Measurements from ENCODE around the gene TMEM219.
"Not testable (repeated sequence)": the region's sequence is repeated elsewhere in the genome, so short reads cannot be mapped to it uniquely, and the experiment has no call there.

TMEM219 gene, protein sequence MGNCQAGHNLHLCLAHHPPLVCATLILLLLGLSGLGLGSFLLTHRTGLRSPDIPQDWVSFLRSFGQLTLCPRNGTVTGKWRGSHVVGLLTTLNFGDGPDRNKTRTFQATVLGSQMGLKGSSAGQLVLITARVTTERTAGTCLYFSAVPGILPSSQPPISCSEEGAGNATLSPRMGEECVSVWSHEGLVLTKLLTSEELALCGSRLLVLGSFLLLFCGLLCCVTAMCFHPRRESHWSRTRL

DNA sequence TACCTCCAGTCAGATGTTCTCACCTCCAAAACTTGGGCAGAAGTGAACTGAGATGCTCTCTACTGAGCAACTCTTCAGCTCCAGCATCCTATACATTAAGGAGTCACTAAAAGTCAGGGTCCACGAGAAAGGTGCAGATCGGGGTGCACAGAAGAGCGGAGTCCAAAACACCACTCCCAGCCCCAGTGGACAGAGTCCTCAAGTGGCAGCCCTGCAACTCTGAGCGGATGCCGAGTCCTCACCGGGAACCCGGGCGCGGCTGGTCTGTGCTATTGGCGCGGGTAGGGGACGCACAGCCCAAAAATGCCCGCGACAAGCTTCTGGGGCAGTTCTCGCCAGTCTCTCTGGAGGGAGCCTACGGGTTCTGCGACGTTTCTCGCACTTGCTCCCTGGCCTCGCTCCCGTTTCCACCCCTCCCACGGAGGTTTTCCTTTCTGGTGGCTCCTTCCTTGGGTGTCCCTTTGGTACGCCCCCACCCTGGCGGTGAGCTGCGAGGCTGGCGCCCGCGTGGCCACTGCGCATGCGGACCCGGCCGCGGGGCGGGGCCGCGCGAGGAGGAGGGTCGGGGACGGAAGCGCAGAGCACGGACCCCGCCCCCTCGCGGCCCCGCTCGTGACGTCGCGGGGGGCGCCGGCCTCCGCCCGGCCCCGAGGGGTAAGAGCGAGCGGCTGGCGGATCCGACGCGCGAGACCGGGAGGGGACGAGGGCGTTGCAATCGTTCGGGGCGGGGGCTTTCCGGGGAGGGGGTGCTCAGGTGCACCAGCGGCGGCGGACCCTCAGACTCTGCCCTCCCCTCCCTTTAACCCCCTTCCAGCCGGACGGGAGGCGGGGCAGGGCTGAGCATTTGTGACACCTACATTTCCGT is at the start of gene TMEM219:
TSS of gene TMEM219 (plus strand) at position 601 of the 865 bp plus-strand sequence. CDS start 1,065 bp downstream, outside the sequence.
- DNase-seq = peak; percentile 95

DNA sequence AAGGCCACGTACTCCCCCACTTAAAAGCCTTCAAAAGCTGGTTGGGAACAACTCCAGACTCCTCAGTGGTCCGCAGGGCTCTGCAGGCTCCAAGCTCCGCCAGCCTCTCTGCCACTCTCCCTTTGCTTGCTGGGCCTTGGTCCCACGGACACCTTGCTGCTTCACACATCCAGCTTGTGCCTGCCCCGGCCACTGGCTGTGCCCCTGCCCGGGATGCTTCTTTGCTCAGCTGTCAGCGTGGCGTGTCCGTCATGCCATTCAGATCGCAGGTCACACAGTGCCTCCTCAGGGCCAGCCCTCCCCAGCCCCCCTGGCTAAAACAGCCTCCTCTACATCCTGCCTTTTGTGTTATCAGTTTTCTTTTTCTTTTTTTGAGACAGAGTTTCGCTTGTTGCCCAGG is 49.8 kb upstream of the TMEM219 start:
- DNase-seq = no peak

DNA sequence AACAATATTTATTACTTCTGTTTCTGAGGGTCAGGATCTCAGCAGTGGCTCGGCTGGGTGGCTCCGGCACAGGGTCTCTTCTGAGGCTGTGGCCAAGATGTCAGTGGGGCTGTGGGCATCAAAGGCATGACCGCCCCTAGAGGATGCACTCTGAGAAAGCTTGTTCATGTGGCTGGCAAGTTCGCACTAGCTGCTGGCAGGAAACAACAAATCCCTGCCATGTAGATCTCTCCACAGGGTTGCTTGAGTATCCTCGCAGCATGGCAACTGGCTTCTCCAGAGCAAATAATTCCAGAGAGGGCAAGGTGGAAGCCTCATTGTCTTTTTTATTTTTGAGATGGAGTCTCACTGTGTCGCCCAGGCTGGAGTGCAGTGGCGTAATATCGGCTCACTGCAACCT is 48.4 kb upstream of the TMEM219 start:
- DNase-seq = no peak

DNA sequence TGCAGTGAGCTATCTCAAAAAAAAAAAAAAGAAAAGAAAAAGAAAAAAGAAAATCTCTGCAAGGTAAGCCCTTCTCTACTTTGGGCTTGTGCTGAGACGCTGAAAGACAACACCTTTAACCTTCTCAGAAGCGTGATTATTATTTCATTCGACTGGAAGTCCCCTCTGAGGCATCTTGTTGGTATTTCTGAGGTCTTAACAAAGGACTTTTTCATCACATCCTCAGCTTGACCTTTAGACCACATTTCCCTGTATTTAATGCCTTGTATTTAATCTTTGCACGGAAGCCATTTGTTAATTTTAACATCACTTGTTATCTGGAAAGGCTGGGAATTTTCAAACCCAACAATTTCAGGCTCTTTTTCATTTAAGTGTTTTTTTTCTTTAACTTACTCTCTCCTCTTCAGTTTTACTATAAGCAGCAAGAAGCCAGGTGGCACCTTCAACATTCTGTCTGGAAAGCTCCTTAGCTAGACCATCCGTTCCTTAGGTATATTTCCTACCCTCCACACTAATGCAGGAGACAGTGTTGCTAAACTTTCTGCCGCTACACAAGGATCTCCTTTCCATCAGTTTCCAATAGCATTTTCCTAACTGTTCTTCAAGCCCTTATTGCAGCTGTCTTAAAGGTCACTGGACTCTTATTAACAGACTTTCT is 46.2 kb upstream of the TMEM219 start:
- DNase-seq = no peak

DNA sequence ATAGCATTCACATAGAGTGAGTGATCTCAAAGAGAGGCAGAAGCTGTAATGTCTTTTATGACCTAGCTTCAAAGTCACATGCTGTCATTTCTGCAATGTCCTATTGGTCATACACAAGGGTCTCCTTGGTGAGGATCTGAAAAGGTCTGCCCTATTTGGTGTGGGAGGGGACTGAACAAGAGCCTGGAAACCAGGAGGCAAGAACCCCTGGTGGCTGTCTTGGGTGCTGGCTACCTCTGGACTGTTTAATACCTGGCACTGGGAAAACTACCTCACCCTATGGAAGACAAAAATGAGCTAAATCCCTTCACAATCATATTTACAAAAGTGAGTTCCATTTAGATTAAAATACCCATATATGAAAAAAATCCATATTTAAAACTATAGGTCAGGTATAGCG is 44.9 kb upstream of the TMEM219 start:
- DNase-seq = no peak

DNA sequence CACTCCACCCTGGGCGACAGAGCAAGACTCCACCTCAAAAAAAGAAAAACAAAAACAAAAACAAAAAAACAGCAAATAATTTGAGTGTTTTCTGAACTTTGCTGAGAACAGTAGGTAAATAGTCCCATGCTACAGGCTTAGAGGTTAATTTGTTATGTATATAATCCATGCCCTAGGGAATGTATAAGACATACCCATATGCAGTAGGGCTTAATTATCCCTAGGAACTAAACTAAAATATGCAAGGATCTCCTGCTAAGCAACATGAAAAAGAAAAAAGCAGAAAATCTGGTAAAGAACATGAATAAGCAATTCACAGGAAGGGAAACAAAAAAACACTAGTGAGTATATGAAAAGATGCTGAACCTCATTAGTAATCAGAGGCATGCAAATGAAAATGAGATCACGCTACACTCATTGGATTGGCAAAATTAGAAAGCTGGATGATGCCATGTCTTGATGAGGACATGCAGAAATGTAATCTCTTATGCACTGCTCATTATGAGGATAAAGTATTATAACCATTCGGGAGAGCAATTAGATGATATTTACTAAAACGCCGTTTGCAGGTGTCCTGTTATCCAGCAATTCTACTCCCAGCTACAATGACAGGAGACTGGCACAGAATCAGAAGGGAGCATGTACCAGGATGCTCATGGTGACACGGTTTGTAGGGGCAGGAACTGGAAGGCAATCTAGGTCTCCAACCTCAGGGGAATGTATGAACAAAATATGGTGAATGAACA is 41.4 kb upstream of the TMEM219 start:
- DNase-seq = no peak

DNA sequence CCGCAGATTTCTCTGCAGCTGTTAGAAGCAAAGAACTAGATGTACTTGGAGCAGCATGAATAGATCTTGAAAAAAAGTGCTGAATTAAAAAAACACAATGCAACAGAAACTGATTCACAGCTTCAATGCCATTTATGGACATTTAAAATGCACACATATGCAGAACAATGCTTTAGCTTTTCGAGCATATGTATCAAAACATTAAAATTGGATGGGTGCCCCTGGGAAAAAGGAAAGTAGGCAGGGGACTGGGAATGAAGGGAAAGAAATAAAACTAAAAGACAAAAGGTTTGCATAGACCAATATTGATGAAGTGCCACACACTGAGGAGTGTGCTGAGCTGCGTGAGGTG is 40.9 kb upstream of the TMEM219 start:
- no peak for DNase-seq

DNA sequence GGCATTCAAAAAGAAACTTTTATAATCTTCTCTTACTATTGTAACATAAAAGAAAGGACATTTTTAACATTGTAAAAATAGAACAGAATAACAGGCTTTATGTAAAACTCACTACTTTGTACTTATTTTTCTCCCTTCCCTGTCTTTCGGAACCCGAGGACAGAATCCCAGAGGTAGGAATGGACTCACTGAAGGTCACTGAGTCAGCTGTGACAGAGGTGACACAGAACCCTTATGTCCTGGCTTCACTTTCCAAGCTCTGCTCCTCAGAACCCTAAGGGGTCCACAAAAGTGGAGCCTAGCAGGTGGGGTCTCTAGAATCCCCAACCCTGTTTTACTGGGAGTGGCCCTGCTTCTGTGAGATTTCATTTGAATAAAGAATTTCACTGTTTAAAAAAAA is 39.6 kb upstream of the TMEM219 start:
- no peak for DNase-seq

DNA sequence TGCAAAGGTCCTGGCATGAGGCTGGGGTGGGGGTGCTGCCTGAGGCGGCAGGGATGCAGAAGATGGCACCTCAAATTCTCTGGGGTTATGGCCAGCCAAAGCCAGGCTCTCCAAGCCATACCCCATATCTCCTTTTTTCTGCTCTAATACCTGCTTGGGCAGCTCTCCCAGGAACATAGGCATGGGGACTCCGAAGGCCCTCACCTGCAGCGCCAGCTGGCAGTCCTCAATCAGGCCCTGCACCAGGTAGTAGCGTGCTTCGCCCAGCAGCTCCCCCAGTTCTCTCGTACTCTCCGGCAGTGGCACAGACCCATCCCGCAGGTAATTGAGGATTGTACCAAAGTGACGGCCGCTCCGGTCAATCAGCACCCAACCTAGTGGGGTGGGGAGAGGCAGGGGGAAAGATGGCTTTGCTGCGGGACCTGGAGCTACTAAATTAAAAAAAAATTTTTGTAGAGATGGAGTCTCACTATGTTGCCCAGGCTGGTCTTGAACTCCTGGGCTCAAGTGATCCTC is 38.8 kb upstream of the TMEM219 start:
- DNase-seq = no peak

DNA sequence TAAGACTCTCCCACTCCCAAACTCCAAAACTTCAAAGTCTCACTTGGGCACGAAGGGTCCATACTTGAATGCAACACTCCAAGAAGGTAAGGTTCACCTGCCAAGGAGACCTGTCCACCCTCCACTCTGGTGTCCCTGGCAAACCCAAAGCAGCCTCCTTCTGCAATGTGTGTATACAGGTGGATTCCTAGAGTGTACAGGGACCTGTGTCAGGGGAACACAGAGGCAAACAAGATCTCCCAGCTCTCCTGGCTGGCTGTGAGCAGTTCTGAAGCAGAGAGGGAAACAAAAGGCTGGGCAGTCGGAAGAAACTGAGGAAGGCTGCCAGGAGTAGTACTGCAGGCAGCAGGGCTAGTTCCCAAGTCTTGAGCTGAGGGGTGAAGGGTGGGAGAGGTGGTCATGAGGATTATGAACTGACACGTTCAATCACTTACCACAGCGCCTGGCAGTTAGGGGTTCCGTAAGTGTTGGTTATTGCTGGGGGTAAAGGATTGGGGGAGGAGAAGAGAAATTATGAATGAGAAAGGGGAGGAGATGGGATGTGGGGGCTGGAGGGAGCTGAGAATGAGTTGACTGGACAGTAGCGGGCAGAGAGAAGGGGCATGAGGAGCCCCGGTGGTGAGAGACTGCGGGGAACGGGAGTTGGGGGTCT is 36.6 kb upstream of the TMEM219 start:
- DNase-seq = no peak

DNA sequence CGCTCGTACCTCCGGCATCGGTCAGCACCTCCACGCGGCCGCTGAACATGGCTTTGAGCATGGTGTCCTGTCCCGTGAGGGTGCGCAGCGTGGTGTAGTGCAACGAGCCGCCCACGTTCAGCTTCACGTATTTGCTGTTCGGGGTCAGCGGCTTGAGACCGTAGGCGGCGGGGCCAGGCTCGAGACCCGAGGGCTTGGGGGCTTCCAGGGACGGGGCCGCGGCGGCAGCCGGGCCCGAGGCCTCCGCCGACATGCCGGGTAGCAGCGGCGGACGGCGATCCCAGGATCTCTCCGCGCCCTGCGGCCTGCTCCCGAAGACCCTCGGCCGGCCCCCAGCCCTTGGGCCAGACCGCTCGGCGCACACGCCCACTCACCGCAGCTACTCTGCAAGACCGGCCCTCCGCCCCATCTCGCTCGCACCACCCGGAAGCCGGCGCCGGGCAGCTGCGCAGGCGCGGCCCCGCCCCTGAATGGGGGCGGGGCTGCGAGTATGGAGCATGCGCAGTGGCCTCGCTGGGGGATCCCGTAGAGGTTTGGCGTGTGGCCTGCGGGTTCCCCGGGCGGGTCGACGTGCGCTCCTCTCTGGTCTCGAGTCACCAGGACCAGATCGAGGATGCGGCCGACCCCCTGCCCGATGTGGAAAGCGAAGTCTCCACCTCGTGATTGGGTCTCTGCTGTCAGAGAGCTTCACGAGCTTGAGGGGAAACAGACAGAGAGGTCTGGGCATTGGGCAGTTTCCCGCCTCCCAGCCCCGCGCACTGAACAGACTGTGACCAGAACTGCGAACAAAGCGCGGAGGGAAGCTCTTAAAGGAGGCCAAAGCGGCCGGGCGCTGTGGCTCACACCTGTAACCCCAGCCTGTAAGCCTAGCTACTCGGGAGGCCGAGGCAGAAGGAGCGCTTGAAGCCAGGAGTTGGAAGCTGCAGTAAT is 35.8 kb upstream of the TMEM219 start, which contains the start of gene KCTD13:
TSS of gene KCTD13 (minus strand) at position 446 of the 930 bp plus-strand sequence. CDS start at position 253, 193 bp downstream.
- peak; percentile 86 for DNase-seq

DNA sequence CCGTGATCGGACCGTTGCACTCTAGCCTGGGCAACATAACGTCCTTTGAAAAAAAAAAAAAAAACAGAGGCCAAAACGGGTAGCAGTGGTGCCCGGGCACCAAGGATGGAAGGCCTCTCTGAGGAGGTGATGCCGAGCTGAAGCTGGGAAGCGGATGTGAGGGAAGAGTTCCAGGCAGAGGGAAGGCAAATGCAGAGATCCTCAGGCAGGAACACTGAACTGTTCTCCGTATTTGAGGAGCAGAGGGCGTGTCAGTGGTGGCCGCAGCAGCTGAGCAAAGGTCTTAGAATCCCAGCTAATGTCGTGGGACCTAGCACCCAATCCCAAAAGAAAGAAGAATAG is 35.2 kb upstream of the TMEM219 start:
- no peak for DNase-seq

DNA sequence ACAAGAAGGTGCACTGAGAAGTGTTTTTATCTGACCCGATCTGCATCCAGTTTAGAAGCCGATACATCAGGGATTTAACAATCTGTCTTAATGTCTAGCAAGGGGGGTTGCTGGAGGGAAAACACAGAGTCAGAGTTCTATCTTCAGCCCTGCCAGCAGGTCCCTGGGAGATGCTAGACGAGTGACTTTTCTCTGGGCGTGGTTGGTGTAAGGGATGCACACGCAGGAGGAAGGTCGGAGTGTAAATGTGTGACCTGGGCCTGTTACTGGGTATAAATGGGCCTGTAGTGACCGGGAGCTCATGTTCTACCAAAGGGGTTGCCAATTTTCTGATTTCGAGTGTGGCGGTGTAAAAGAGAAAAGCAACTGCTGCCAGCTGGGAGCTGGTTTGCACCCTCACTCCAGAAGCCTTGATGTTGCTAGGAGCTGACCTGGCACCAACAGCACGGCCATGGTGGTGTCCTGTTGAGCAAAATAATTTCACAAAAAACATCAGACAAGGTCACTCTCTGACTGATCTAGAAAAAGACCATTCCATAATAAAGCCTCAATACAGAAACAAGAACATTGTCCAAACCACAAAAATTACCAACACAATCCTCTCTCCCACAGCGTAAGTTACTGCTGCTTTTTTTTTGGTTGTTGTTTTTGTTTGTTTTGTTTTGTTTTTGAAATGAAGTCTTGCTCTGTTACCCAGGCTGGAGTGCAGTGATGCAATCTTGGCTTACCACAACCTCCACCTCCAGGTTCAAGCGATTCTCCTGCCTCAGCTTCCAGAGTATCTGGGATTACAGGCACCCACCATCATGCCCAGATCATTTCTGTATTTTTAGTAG is 34.6 kb upstream of the TMEM219 start:
- DNase-seq = no peak

DNA sequence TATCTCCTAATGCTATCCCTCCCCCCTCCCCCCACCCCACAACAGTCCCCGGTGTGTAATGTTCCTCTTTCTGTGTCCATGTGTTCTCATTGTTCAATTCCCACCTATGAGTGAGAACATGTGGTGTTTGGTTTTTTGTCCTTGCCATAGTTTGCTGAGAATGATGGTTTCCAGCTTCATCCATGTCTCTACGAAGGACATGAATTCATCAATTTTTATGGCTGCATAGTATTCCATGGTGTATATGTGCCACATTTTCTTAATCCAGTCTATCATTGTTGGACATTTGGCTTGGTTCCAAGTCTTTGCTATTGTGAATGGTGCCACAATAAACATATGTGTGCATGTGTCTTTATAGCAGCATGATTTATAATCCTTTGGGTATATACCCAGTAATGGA is 30.1 kb upstream of the TMEM219 start:
- not testable (repeated sequence) for DNase-seq

DNA sequence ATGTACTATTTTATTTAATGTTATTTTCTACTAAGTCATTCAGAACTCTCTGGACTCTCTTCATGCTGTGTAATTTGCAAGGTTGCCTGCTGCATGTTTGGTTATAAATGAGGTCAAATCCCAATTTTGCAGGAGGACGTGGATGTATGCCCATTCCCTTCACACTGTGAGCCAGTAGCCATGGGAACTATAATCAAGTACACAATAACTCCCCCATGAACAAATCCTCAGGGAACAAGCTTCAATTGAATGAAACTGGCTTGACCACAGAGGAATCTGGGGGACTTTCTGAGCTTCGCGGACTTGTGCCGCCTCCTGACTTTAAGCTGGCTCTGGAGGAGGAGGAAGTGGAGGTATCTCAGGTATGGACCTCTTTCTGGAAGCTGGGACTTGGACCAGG is 21.2 kb upstream of the TMEM219 start:
- no peak for DNase-seq

DNA sequence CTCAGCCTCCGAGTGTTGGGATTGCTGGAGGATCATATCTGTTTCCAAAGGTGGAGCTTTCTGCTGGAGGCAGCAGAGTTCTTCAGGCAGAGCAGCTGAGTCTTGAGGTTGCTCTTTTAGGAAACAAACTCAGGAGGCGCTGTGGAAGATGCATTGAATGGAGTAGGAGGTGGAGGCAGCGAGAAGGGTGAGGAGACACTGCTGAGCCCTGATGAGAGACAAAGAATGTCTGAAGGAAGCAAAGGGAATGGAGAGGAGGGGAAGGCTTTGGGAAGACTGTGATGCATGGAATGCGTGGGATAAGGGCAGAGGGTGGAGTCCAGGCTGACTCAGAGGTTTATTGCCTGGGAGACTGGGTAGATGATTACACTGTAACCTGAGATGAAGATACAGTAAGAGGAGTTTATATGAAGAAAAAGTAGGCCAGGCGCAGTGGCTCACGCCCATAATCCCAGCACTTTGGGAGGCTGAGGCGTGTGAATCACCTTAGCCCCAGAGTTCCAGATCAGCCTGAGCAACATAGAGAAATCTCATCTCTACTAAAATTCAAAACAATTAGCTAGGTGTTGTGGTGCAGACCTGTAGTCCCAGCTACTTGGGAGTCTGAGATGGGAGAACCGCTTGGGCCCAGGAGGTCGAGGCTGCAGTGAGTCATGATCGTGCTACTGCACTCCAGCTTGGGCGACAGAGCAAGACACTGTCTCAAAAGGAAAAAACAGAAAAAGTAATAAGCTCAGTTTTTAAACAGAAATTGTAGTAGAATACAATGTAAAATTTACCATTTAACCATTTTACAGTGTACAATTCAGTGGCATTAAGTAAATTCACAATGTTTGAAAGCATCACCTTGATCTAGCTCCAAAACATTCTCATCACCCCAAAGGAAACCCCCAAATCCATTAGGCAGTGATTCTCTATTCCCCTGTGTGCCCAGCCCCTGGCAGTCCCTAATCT is 17.8 kb upstream of the TMEM219 start:
- DNase-seq = no peak

DNA sequence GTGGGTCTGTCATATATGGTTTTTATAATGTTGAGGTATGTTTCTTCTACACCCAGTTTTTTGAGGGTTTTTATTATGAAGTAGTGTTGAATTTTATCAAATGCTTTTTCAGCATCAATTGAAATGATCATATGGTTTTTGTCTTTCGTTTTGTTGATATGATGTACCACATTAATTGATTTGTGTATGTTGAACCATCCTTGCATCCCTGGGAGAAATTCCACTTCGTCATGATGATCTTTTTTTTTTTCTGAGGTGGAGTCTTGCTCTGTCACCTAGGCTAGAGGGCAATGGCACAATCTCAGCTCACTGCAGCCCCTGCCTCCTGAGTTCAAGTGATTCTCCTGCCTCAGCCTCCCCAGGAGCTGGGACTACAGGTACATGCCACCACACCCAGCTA is 14.0 kb upstream of the TMEM219 start:
- DNase-seq = no peak

DNA sequence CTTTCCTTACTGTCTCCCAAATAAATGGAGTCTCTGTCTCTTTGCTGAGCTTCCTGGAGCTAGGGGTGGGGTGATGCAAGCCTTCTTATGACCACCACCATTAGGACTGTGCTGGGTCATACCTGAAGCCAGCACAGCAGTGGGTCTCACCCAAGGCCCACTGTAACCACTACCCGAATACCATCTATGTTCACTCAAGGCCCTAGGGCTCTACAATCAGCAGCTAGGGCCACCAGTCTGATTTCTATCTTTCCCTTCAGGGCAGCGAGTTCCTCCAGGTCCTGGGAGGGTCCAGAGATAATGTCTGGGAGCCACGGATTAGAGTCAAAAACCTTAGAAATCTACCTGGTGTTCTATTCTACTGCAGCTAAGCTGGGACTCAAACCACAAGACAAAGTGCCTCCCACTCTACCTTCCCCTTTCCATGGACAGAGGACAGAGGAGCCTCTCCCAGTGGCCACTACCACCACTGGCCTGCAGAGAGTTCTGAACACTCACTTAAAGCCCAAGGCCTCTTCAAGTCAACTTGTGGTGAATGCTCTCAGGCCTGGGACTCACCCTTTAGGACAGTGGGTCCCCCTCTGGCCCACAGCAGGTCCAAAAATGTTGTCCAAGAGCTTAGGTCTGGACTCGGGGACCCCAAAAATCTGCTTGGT is 10.9 kb upstream of the TMEM219 start:
- no peak for DNase-seq

Measured in activated naive CD4-positive, alpha-beta T cell treated with Interleukin-2 at 50 U/mL for 16 hours (primary cell).